ENCODE results near the gene ZNF600. TPM values are rescaled to one million over a fixed set of nuclear protein-coding genes. Genes with fewer than 3 reads are reported as not detected.

The ZNF600 gene
- polyA plus RNA-seq, 3 donors, result 1.9 to 9.2 (median 2.5) TPM

Other genes starting within 250 kb of the ZNF600 start
- 1 to 10 TPM; 4.8 to 8.2 (median 5.6) TPM for gene ZNF701, start 216.5 kb downstream of the ZNF600 start, polyA plus RNA-seq
- 10 to 100 TPM in 1 of 3 donors, 1 to 10 TPM in 2; 2.4 to 47.1 (median 7.2) TPM for gene ZNF83, start 148.4 kb downstream of the ZNF600 start, polyA plus RNA-seq
- 10 to 100 TPM in 2 of 3 donors, 1 to 10 TPM in 1; 5.5 to 20.2 (median 12.0) TPM for gene ZNF611, start 51.7 kb downstream of the ZNF600 start, polyA plus RNA-seq
- 10 to 100 TPM in 2 of 3 donors, 1 to 10 TPM in 1; 2.4 to 21.2 (median 15.0) TPM for gene ZNF28, start 34.8 kb upstream of the ZNF600 start, polyA plus RNA-seq
- 10 to 100 TPM in 2 of 3 donors, 1 to 10 TPM in 1; 6.2 to 16.1 (median 10.6) TPM for gene ZNF468, start 70.8 kb upstream of the ZNF600 start, polyA plus RNA-seq
- 1 to 10 TPM; 1.6 to 4.4 (median 3.4) TPM for gene ZNF320, start 110.8 kb upstream of the ZNF600 start, polyA plus RNA-seq
- 1 to 10 TPM in 2 of 3 donors, under 1 TPM in 1; 0.71 to 1.7 (median 1.4) TPM for gene ZNF888, start 136.6 kb upstream of the ZNF600 start, polyA plus RNA-seq
- 1 to 10 TPM; 1.4 to 4.3 (median 2.0) TPM for gene ZNF816, start 176.1 kb upstream of the ZNF600 start, polyA plus RNA-seq
- not detected for gene ERVV-1, start 227.1 kb upstream of the ZNF600 start, polyA plus RNA-seq